HG03103 (cell line): Measurements from ENCODE around the gene CFAP68.
"Not testable (repeated sequence)": the region's sequence is repeated elsewhere in the genome, so short reads cannot be mapped to it uniquely, and the experiment has no call there.

Experiments
- ATAC-seq: cut with Tn5 transposase; IDR thresholded peaks from one replicate; pipeline ENCODE4 v1.9.1; 2021; ENCODE audit warnings: low read depth; ENCODE audit not compliant: unreplicated experiment

CFAP68 gene

DNA sequence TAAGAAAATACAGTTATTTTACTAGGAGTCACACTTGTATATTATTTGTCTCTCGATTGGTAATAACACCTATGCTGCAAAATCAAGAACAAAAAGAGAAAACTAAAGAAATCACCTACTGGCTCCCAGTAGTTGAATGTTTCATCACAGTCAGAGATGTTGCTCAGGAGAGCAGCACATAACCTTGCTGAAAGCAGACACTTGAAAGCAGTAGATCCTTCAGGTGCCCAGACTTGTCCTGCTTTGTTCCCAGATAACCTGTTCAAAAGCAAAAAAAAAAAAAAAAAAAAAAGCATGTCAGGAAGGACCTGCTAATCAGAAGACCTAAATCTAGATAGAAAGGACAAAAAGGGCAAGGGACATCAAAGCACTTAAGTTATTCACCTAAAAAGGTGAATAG is 9.2 kb upstream of the CFAP68 start:
- no peak for ATAC-seq

DNA sequence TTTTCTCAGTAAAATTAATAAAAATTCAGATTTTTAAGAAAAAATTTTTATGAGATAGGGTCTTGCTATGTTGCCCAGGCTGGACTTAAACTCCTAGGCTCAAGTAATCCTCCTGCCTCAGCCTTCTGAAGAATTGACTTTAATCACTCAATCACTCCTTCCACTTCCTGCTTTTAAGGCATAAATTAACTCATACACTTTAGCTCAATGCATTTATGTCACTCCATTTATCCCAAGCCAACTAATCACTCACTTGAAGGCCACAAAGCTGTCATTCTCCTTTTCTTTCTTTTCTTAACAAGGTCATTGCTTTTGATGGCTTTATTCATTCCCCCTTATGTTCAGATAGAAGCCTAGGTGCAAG is 8.8 kb upstream of the CFAP68 start:
- no peak for ATAC-seq

DNA sequence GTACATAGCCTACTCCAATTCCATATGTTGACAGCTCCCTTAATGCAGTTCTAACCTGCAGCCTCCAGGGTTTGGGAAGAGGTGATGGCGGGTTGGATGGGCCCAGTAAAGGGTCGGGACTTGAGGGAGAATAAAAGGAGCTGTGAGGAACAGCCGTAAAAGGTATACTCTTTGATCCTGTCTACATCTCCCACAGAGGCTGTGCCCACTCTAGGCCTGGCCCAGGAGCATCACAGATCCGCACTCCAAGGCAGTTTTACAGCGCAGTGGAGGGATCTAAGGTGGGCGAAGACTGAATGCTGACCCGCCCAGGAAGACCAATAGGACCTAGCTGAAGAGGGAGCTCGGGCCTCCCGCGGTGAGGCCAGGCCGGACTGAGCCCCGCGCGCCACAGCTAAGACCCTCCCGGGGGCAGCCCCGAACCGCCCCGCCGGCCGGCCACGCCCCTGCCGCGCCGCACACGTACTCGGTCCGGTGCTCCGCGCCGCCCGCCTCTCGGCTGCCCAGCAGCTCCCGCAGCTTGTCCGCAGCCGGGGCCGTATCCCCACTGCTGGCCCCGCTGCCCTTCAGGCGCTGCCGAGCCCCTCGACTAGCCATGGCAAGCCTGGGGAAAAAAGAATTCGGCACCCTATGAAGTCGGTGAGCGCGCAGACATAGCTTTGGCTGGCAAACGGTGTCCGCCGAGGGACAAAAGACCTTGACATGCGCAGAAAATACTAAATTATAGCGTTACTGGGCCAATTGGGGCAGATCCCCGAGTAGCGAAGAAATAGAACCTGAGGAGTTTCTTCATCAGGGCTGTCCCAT is 8.3 kb upstream of the CFAP68 start, which contains the start of gene ALG9:
ALG9 (minus strand) TSS at position 696 of the 807 bp plus-strand sequence; CDS start at position 597, 99 bp downstream.
- peak; percentile 80 for ATAC-seq

DNA sequence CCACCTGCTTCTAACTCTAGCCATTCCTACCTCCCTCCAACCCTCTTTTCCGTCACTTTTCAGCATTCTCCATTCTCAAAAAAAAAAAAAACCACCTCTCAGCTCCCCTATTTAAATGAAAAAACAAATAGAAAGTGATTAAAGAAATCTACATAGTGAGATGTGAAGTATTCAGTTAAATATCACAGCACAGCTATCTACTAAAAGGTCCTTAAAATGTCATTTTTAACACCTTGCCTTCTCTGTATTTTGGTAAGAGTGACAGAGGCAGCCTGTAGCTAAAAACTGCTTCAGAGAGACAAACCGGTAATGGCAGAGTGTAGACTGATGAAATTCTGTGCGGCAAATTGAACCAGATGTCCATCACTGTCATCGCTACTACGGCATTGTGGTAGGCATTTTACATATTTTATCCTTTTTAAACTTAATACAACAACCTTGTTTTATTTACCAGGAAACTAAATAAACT is 7.6 kb upstream of the CFAP68 start:
- no peak for ATAC-seq

DNA sequence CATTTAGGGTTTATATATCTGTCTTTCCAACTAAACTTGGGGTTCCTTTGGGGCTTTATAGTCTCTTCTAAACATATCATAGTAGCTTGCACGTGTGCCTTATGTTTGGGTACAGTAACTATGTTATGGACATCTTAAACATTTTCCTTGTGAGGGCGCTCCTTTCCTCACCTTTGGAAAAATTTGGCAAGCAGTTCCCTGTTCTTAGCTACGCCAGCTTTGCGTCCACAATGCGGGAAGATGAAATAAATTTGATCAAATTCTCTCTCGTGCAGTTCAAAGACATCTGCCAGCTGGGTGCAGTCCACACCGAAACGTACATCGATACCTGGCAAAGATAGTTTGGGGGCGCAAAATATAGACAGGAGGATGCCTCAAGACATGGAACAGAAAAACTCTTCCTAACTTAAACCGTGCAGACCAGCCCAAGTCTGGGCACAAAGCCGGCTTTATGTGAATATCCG is 924 bp upstream of the CFAP68 start:
- no peak for ATAC-seq

DNA sequence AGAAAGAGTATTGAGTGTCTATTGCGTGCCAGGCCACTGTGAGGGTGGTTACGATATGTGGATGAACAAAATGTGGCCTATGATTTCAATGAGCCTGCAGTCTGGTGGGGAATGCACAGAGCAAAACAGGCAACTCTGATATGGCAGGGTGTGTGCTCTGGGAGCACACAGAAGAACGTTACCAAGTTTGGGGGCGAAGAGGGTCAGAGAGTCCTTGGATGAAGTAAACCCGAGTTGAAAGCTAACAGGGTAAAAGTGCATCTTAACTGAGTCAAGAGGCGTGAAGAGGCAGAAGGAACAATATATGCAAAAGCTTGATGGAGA is 258 bp downstream of the CFAP68 start:
- ATAC-seq: peak; percentile 4

DNA sequence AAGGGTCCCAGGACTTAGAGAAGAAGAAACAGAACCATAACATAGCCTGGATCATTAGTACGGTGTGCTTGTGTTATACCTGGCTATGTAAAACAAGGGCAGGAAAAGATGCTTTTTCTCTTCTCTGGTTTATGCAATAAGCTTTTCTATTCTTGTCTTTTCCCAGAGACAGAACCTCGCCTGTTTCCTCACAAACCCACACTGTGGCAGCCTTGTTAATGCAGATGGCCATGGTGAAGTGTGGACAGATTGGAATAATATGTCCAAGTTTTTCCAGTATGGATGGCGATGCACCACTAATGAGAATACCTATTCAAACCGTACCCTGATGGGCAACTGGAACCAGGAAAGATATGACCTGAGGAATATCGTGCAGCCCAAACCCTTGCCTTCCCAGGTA is 2.9 kb downstream of the CFAP68 start:
- no peak for ATAC-seq

DNA sequence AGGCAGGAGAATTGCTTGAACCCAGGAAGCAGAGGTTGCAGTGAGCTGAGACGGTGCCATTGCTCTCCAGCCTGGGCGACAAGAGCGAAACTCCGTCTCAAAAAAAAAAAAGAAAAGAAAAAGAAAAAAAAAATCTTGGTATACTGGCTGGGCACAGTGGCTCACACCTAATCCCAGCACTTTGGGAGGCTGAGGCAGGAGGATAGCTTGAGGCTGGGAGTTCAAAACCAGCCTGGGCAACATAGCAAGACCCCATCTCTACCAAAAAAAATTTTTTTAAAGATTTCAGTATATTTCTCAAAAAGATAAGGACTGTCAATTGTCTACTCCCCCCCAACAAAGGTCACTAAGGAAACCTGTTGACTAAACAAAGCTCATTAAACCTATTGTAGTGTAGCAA is 5.7 kb downstream of the CFAP68 start:
- ATAC-seq: not testable (repeated sequence)

DNA sequence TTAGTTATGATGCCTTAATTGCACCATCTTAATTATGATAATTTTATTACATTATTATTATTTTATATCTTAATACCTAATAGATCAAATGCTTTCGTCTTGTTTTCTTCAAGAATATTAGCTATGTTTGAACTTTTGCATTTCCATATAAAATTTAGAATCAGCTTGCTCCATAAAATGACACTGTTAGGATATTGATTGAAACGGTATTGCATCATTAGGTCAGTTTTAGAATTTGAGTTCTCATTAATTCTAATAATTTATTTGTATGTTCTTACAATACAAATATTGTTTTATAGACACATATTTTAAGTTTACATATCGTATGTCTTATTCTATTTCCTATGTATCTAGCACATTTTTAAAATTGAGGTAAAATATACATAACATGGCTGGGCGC is 6.7 kb downstream of the CFAP68 start:
- ATAC-seq: no peak

DNA sequence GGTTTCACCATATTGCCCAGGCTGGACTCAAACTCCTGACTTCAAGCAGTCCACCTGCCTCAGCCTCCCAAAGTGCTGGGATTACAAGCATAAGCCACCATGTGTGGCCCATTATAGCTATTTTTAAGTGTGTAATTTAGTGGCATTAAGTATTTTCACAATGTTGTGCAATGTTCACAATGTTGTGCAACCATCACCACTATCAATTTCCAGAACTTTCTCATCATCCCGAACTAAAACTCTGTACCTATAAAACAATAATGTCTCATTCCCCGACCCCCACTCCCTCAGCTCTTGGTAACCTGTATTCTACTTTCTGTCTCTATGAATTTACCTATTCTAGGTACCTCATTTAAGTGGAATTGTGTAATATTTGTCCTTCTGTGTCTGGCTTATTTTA is 7.5 kb downstream of the CFAP68 start:
- no peak for ATAC-seq

DNA sequence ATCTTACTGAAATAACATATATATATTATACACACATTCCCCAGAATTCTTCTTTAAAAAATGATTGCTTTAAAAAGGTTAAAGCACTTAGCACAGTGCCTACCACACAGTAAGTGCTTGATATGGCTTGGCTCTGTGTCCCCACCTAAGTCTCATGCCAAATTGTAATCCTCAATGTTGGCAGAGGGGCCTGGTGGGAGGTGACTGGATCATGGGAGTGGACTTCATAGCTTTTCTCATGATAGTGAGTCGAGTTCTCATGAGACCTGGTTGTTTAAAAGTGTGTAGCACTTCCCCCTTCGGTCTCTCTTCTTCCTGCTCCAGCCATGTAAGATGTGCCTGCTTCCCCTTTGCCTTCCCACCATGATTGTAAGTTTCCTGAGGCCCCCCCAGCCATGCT is 26.1 kb downstream of the CFAP68 start:
- no peak for ATAC-seq

DNA sequence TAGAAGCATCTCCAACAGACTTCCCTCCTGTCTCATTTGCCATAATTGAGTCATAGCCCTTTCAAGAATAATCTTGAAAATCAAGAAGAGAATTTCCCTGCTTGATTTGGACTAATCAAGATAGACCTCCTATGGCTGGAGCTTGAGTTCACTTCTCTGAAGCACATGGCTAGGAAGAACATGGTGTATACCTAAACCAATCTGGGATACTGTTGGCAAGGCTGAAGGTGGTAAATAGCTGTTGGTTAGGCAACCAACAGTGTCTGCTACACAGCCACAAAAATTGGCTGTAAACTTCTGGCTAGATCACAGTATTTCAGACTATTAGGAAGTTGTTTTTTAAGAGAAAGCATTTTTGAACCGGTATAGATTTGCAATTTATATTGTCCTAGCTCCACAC is 27.3 kb downstream of the CFAP68 start:
- ATAC-seq: no peak

DNA sequence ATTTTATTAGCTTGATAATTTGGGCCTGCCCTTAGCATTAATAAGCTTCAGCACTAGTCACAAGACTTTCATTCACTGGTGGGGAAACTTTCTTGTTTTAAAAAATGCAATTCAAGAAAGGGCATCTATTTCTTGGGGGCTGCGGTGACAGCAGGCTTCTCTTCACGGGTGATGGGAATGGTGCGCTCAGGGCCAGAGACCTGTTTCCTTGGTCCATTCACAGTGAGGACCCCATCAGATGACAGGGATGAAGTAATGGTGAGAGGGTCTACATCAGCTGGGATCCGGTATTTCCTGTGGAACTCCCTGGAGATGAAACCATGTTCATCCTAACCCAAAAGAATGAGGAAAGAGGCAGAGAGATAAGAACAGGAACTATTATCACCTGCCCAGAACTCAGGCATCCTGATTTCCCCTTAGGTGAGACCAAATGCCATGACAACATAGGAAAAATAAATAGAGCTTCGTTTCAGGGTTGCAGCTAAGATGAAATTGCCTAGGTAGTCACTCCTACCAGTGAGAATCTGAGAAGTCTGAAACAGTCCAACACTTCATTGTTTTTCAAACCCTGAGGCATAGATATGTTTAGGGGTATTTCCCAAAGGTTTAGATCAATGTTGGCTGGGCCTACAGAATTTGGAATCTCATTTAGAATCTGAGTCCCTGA is 29.4 kb downstream of the CFAP68 start:
- ATAC-seq: no peak

DNA sequence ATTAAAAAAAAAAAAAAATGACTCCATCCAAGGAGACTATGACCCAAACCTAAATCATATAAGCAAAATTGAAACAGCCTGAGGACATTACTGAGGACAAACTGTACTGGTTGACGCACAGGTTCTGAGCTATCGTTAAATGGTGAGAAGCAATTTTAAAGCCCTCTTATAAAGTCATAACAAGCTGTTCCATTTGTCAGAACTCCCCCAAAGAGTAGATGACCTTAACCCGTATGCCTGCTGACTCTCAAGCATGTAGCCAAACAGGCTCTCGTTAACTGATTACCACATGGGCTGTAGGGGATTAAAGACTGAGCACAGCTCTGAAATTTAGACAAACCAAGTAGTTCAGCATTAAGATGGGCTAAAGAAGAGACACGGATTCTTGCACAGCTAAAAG is 30.0 kb downstream of the CFAP68 start:
- no peak for ATAC-seq

DNA sequence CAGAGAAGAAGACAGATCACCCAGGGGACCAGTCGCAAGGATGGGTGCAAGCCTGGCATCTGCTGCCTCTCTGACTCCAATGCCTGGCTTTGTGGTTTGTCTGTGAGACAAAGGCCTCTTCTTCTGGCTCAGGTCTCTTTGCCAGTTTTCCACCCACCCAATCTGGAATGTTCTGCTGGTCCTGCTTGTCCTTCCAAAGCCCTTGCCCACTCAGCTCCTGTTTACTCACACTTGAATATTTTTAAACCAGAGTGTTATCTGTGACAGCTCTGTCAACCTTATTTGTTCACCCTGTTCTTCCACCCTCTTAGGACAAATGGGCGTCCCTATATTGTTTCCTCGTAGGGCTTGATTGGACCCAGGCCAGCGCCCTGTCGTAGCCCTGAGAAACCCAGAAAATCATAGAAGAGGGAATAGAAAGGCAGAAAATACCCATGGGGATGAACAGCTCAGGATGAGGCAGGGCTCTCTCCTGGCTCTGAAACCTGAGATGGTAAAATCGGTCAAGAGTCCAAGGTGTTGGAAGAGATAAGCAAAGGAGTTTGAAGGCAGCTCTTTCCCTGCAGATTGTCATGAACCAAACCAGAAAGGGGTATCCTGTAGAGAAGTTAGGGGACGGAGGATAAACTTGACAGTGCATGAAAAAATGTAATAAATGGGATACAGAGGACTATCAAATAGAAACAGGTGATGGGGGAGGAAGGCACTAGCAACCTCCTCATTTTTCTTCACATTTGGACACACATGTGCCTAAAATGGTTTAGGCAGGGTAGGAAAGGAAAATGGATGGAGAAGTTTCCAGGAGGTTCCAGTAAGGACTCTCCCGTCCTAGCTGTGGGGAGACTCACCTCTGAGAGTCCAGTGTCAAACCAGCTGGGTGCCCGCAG is 31.6 kb downstream of the CFAP68 start:
- ATAC-seq: no peak

DNA sequence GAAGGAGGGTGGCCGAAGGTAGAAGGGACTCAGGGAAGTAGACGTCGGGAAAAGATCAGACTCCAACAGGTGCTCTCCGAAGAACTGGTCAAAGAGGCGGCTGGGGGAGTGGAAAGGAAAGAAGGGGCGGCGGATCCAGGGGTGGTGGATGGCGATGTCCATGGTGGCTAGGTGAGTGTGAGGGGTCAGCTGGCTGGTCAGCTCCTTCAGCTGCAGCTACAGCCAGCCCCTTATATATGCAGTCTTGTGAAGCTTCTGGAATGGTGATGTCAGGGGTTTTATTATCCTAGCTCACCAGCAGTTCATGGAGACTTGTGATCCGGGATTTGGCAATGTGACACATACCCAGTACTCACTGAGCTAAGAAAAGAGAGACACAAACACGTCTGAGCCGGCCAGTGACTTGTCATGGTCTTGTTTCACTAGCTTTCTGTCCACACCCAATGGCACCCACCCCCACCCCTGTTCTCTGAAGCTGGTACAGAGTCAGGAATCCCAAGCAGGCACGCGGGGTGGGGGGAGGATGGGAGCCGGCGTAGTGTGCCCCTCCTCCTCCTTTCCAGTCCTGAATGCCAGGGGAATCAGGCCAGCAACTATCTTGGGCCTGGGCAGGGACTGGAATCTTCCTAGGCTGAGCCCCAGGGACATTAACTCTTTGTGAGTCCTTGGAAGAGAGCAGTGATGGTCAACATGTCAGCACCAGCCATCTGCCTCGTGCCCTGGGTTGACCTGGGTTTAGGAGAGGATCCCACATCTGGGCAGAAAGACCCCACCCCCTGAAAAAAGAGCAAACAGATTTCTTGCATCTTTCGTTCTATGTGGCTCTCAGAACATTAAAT is 32.4 kb downstream of the CFAP68 start, which contains the start of gene CRYAB:
CRYAB (minus strand) TSS at position 208 of the 839 bp plus-strand sequence; CDS start at position 162, 46 bp downstream.
- no peak for ATAC-seq

DNA sequence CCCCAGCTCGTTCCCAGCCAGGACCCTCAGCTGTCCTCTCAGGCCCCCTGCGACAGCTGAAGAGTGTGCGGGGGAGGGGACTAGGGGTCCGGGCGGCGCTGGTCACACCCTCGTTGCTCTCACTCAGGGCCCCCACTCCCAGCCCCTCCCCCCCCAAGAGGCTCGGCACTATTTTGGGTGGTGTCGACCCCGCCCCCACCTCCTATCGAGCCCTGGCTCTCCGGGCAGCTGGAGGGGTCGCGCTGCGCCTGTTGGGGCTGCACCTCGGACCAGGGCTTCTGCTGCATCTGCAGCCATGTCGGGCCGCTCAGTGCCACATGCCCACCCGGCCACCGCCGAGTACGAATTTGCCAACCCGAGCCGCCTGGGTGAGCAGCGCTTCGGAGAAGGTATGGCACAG is 33.2 kb downstream of the CFAP68 start, which contains the start of gene HSPB2:
HSPB2 (plus strand) TSS at position 200 of the 400 bp plus-strand sequence; CDS start at position 296, 96 bp downstream.
- no peak for ATAC-seq

DNA sequence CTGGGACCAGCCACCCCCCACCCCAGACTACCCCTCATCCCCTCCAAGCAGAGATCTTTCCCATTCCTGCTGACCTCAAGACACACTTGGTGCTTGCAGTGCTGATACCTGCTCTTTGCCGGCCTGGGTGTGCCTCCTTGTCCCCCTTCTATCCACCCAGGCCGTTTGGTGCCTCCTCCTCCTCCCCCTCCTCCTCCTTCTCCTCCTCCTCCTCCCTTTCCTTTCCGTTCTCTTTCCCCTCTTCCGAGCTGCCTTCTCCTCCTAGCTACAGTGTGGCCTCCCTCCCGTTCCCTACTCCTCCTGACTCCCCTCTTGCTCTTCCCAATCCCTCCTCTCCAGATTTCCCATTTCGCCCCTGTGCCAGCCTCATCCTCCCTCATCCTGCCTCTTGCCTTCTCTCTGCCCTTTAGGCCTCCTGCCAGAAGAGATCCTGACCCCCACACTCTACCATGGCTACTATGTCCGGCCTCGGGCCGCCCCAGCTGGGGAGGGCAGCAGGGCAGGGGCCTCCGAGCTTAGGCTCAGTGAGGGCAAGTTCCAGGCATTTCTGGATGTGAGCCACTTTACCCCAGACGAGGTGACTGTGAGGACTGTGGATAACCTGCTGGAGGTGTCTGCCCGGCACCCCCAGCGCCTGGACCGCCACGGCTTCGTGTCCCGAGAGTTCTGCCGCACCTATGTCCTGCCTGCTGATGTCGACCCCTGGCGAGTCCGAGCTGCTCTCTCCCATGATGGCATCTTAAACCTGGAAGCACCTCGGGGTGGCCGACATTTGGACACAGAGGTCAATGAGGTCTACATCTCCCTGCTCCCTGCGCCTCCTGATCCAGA is 33.9 kb downstream of the CFAP68 start:
- ATAC-seq: no peak

DNA sequence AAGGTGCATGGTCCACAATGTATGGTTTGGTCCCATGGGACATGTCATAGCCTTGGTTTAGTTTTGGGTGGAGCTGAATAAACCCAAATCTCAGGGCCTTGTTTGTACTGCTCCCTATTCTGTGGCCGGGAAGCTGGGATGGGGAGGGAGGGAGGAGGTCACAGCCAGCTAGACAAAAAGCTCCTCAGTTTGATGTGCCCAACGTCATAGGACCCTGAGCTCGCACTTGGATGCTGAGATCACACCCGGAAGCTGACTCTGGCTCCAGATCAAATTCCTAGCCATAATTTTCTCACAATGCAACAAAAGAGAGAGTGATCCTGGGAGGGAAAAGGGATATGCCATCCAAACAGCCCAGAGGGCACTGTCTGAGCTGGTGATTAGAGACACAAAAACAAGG is 34.7 kb downstream of the CFAP68 start:
- ATAC-seq: no peak
